ENCODE measurements around the gene RBMS1.

Gene RBMS1

DNA sequence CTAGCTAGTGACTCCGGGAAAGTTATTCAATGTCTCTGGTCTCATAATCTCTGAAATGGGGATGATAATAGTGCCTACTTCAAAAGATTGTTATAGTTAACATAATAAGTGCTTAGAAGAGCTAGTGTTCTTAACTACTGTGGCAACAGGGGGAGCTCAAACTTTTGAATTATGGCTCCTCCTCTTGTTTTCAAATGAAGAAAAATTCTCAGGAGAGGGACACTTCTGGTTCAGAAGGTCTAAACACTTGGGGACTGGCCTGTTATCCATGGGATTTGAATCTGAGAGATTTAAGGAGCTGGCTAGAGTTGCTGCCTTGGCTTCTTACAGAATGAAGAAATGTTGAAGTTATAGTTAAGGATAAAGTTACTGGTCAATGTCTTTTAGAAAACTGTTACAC, 201.4 kb downstream of the RBMS1 start:
- in situ Hi-C loops (cut with MboI; ENCODE audit: low pct_unique_long_range_greater_than_20kb, low sequenced_read_pairs, unreplicated experiment): no loop called here
- no peak for DNase-seq (ENCODE audit: low spot score)
- TF ChIP-seq, protein P1, sequence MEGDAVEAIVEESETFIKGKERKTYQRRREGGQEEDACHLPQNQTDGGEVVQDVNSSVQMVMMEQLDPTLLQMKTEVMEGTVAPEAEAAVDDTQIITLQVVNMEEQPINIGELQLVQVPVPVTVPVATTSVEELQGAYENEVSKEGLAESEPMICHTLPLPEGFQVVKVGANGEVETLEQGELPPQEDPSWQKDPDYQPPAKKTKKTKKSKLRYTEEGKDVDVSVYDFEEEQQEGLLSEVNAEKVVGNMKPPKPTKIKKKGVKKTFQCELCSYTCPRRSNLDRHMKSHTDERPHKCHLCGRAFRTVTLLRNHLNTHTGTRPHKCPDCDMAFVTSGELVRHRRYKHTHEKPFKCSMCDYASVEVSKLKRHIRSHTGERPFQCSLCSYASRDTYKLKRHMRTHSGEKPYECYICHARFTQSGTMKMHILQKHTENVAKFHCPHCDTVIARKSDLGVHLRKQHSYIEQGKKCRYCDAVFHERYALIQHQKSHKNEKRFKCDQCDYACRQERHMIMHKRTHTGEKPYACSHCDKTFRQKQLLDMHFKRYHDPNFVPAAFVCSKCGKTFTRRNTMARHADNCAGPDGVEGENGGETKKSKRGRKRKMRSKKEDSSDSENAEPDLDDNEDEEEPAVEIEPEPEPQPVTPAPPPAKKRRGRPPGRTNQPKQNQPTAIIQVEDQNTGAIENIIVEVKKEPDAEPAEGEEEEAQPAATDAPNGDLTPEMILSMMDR (IDR thresholded peaks at IDR 0.05; ENCODE audit: extremely low read depth, insufficient read depth, missing control alignments): no peak

DNA sequence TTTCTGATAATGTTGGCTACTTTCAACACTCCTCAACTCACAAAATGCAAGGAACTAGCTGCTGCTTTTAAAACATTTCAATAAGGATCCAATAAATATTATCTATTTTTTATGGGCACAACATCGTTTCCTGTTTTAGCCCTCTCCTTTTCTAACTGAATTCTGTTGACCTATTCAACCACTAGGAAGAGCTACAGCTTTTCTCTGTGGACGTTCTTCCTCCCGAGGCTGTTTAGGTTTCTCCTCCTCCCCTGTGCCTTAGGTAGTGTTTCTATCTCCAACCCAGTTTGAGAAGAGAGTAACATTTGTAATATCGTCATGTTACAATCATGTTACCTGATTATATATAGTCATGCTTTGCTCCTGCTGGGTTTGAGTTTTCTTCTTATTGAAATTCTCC, 202.2 kb downstream of the RBMS1 start:
- no peak for DNase-seq (ENCODE audit: low spot score)
- in situ Hi-C loops (cut with MboI; ENCODE audit: low pct_unique_long_range_greater_than_20kb, low sequenced_read_pairs, unreplicated experiment): no loop called here
- TF ChIP-seq, protein P1 (IDR thresholded peaks at IDR 0.05; ENCODE audit: extremely low read depth, insufficient read depth, missing control alignments): no peak

DNA sequence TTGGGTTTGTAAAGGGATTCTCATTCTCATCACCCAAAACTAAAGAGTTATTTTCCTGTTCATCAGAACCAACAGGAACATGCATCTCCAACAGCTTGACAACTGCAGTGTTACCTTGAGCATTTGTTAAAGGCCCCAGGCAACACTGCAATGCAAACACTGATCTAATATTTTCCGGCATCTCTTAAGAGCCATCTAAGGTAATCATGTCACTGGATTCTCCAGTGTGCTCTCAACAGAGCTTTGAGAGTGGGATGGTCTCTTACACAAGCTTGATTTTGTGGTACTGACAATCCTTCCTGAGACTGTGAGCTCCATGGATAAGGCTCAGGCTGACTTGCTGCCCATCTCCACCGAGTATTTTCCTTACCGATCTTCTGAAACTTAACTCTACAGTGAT, 203.0 kb downstream of the RBMS1 start:
- in situ Hi-C loops (cut with MboI; ENCODE audit: low pct_unique_long_range_greater_than_20kb, low sequenced_read_pairs, unreplicated experiment): no loop called here
- TF ChIP-seq, protein P1 (IDR thresholded peaks at IDR 0.05; ENCODE audit: extremely low read depth, insufficient read depth, missing control alignments): no peak
- DNase-seq (ENCODE audit: low spot score): no peak

DNA sequence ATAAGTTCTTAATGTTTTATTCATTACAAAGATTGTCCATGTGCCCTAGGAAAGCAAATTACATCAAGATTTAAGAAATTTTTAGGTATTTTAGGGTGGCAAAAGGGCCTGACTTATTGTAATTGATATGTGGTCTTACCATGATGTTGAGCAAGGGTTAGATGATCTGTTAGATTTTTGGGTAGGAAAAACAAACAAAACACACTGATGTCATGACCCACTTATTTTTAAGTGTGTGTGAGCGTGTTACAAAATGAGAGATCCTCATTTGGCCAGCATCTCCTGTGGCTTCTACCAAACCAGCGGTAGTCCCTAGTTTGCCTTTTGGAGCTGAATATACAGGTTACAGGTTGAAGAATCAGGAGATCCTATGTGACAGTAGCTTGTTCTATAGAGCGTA, 203.8 kb downstream of the RBMS1 start:
- TF ChIP-seq, protein P1 (IDR thresholded peaks at IDR 0.05; ENCODE audit: extremely low read depth, insufficient read depth, missing control alignments): no peak
- DNase-seq (ENCODE audit: low spot score): no peak

GRCh38 chr2:160289126-160289525, 204.5 kb downstream of the RBMS1 start:
- DNase-seq (ENCODE audit: low spot score): no peak
- in situ Hi-C loops (cut with MboI; ENCODE audit: low pct_unique_long_range_greater_than_20kb, low sequenced_read_pairs, unreplicated experiment): no loop called here
- TF ChIP-seq, protein P1 (IDR thresholded peaks at IDR 0.05; ENCODE audit: extremely low read depth, insufficient read depth, missing control alignments): no peak

More for the DNA sequence above, 203.8 kb downstream of the RBMS1 start:
- in situ Hi-C loops (cut with MboI; ENCODE audit: low pct_unique_long_range_greater_than_20kb, low sequenced_read_pairs, unreplicated experiment): no loop called here

- TF ChIP-seq, protein P1 (IDR thresholded peaks at IDR 0.05; ENCODE audit: extremely low read depth, insufficient read depth, missing control alignments): no peak
- in situ Hi-C loops (cut with MboI; ENCODE audit: low pct_unique_long_range_greater_than_20kb, low sequenced_read_pairs, unreplicated experiment): no loop called here
- no peak for DNase-seq (ENCODE audit: low spot score)
Measured at GRCh38 chr2:160288324-160288723, 205.3 kb downstream of the RBMS1 start.

- in situ Hi-C loops (cut with MboI; ENCODE audit: low pct_unique_long_range_greater_than_20kb, low sequenced_read_pairs, unreplicated experiment): no loop called here
- TF ChIP-seq, protein P1 (IDR thresholded peaks at IDR 0.05; ENCODE audit: extremely low read depth, insufficient read depth, missing control alignments): no peak
- DNase-seq (ENCODE audit: low spot score): no peak
Measured at GRCh38 chr2:160287476-160287875, 206.1 kb downstream of the RBMS1 start.
